HepG2 (cell line): ENCODE data around the gene CDK18. TPM values are rescaled to one million over a fixed set of nuclear protein-coding genes. Genes with fewer than 3 reads are reported as not detected.

Experiments used
- ATAC-seq: fragments of 200-7000 bp; cut with Tn5 transposase; 3 replicates; pipeline ENCODE4 v1.9.1; 2020; ENCODE audit warnings: mild to moderate bottlenecking, moderate library complexity
- BruUV-seq: library from RNA; stranded (reverse); fragments of 400-500 nt; replicated peaks from 2 replicates; lab custom pipeline; 2021; lab: Mats Ljungman, UMichigan
- CTCF ChIA-PET: fragments of 300-600 bp; formaldehyde crosslinking; extraction: SDS; loops from one replicate; lab custom pipeline; 2021; ENCODE audit warnings: low total read pairs, inconsistent platforms, low intra/inter-chr PET ratio; lab: Yijun Ruan, JAX
- POLR2A ChIA-PET: fragments of 350-600 bp; sonication (Branson Sonifier 250); formaldehyde crosslinking; loops from one replicate; lab custom pipeline; 2020; ENCODE audit warnings: antibody characterized with exemption, inconsistent platforms; lab: Yijun Ruan, JAX
- DNase-seq: peaks from one replicate; pipeline ENCODE4 v3.0.0-alpha.2; 2015; ENCODE audit warnings: low spot score
- FAIRE-seq: peaks from 3 replicates; lab custom pipeline; 2011; peaks lifted over from hg19 to GRCh38; lab: Jason Lieb, UNC
- H2AFZ ChIP-seq: one replicate; pipeline ENCODE4 v1.6.1; 2011; ENCODE audit warnings: low read length, inconsistent platforms
- H3K27ac ChIP-seq: fragments of 300-600 bp; 3 replicates; pipeline ENCODE4 v1.8.0; 2011; ENCODE audit warnings: mixed run types, mild to moderate bottlenecking, mixed read lengths, low read length, inconsistent platforms; ENCODE audit not compliant: insufficient read depth; ENCODE audit errors: extremely low read length
- H3K27me3 ChIP-seq, 2 experiments: fragments of 200-600 bp in 1 of 2; 2 replicates in 1 of 2; 3 replicates in 1 of 2; pipeline versions ENCODE4 v1.6.0 to v1.8.0; 2011; ENCODE audit warnings: low read length in 2 of 2, mild to moderate bottlenecking in 2 of 2, moderate library complexity in 2 of 2, inconsistent platforms in 1 of 2; ENCODE audit not compliant: insufficient read depth in 2 of 2, control insufficient read depth in 1 of 2
- H3K36me3 ChIP-seq, 2 experiments: fragments of 200-600 bp in 1 of 2; replicated peaks in 1 of 2; 2 replicates in 1 of 2; 3 replicates in 1 of 2; pipeline versions ENCODE4 v1.5.1 to v1.8.0; 2011; ENCODE audit warnings: low read length in 2 of 2, inconsistent platforms in 1 of 2; ENCODE audit not compliant: insufficient read depth in 2 of 2, control insufficient read depth in 1 of 2
- H3K4me1 ChIP-seq: 2 replicates; pipeline ENCODE4 v1.5.1; 2012; ENCODE audit warnings: low read length, inconsistent platforms; ENCODE audit not compliant: insufficient read depth
- H3K4me2 ChIP-seq: 2 replicates; pipeline ENCODE4 v1.6.0; 2011; ENCODE audit warnings: low read depth, low read length, inconsistent platforms
- H3K4me3 ChIP-seq, 3 experiments: fragments of 200-600 bp in 1 of 3; sonication (generic), shearing (Covaris generic) in 1 of 3; replicated peaks in 1 of 3; 2 replicates each; pipeline ENCODE4 v1.5.1; 2011 to 2016; ENCODE audit warnings: low read length in 3 of 3, inconsistent platforms in 2 of 3, low read depth in 2 of 3, mild to moderate bottlenecking in 2 of 3, control low read depth in 1 of 3, mixed read lengths in 1 of 3; ENCODE audit not compliant: insufficient read depth in 1 of 3
- H3K79me2 ChIP-seq: one replicate; pipeline ENCODE4 v1.6.1; 2011; ENCODE audit warnings: low read length, inconsistent platforms; ENCODE audit not compliant: insufficient read depth
- H3K9ac ChIP-seq: 2 replicates; pipeline ENCODE4 v1.6.0; 2011; ENCODE audit warnings: mild to moderate bottlenecking, low read depth, low read length, inconsistent platforms; ENCODE audit not compliant: insufficient read depth
- H3K9me3 ChIP-seq: 2 replicates; pipeline ENCODE4 v1.5.1; 2012; ENCODE audit warnings: mild to moderate bottlenecking, low read length
- H4K20me1 ChIP-seq: 2 replicates; pipeline ENCODE4 v1.6.0; 2011; ENCODE audit warnings: inconsistent platforms, mild to moderate bottlenecking, low read length, moderate library complexity; ENCODE audit not compliant: insufficient read depth
- CHD2 ChIP-seq: IDR thresholded peaks from 2 replicates; pipeline ENCODE4 v1.6.1; 2011; ENCODE audit warnings: low read depth, low read length, improper control_type of control experiment
- ESRRA ChIP-seq: sonication (generic); formaldehyde crosslinking; IDR thresholded peaks from 2 replicates; pipeline ENCODE4 v1.5.1; 2020; ENCODE audit warnings: mild to moderate bottlenecking, low read depth, missing genetic modification reagents
- RFXAP ChIP-seq: sonication (generic); formaldehyde crosslinking; IDR thresholded peaks from 2 replicates; pipeline ENCODE4 v1.4.0; 2020; ENCODE audit warnings: missing genetic modification reagents, borderline replicate concordance
- SSRP1 ChIP-seq: IDR thresholded peaks from 2 replicates; pipeline ENCODE4 v1.6.1; 2016; ENCODE audit warnings: control low read depth
- ZFP82 ChIP-seq: sonication (generic); formaldehyde crosslinking; IDR thresholded peaks from 2 replicates; pipeline ENCODE4 v1.5.1; 2020; ENCODE audit warnings: mild to moderate bottlenecking, missing genetic modification reagents, borderline replicate concordance
- ZNF598 ChIP-seq: sonication (generic); formaldehyde crosslinking; IDR thresholded peaks from 2 replicates; pipeline ENCODE4 v1.5.1; 2020; ENCODE audit warnings: mild to moderate bottlenecking, missing genetic modification reagents, borderline replicate concordance
- ZSCAN22 ChIP-seq: sonication (generic); formaldehyde crosslinking; IDR thresholded peaks from 2 replicates; pipeline ENCODE4 v1.4.0; 2020; ENCODE audit warnings: mild to moderate bottlenecking, missing genetic modification reagents
- WGBS: methylation state at CpG from one replicate; pipeline ENCODE4 v1.1.6; 2017; ENCODE audit warnings: low lambda C conversion rate; 5-methylcytosine and 5-hydroxymethylcytosine counted together
- in situ Hi-C: cut with HindIII; loops from 2 replicates; pipeline ENCODE4 v1.10.0; 2017; ENCODE audit warnings: low pct_unique_long_range_greater_than_20kb; ENCODE audit not compliant: extremely low pct_ligation_motif_present
- intact Hi-C: fragments of 100-400 bp; cut with micrococcal nuclease; formaldehyde crosslinking; loops from one replicate; pipeline ENCODE4 v1.10.0; 2022; ENCODE audit not compliant: unreplicated experiment
- polyA plus RNA-seq, 8 experiments: library from polyadenylated mRNA; depleted of rRNA in 3 of 8; stranded (reverse) in 7 of 8; unstranded in 1 of 8; fragments of >200 nt; fragmentation: Illumina TruSeq in 4 of 8; extraction: Trizol in 4 of 8; gene quantifications; 2 replicates each; pipeline versions ENCODE4 v1.2.1 to v1.2.3, GENCODE V29; 2011 to 2016; ENCODE audit warnings: low read depth in 4 of 8, missing spikeins in 1 of 8, mixed read lengths in 1 of 8; ENCODE audit not compliant: insufficient read depth in 1 of 8
- total RNA-seq, 5 experiments: library from RNA; depleted of rRNA; stranded (reverse); fragments of >200 nt; fragmentation: Illumina TruSeq; extraction: Trizol; gene quantifications; 2 replicates each; pipeline ENCODE4 v1.2.3, GENCODE V29; 2016; ENCODE audit warnings: low read depth in 1 of 5

The CDK18 gene
- total and polyA plus RNA-seq, 2 of the 13 experiments (the other 11 are each of a cell fraction or from before 2014, with no cell fraction given), result 6.4 to 38.8 TPM

- TF ChIP-seq ZNF598 (CRISPR knock-in tag) (no peak), CHD2 (no peak), SSRP1 (no peak), RFXAP (CRISPR knock-in tag) (no peak), ZFP82 (no peak), ESRRA (CRISPR knock-in tag) (no peak), ZSCAN22 (CRISPR knock-in tag) (no peak)
- H4K20me1 ChIP-seq, result peaks cover 2% of the 10 kb centered on the region; the same call in 1 of the 2 replicates
- BruUV-seq, result TSS peak; percentile 40
- intact Hi-C loops, result no loop called here
- FAIRE-seq, result no peak
- POLR2A ChIA-PET, result no interaction called here
- CTCF ChIA-PET, result no interaction called here
- no peaks in the 10 kb centered on the region for H3K9me3 ChIP-seq
- peaks cover 5% of the 10 kb centered on the region in 2 experiments; a peak in 3 of 5 replicates for H3K27me3 ChIP-seq
- H3K27ac ChIP-seq, result no peak overlapping the region
- 0 out of 2 replicates have a peak, but pooled peaks cover 7% of the 10 kb centered on the region for H3K4me1 ChIP-seq
- no peak overlapping the region for H3K9ac ChIP-seq
- in situ Hi-C loops, result no loop called here
- no peak overlapping the region for H3K4me3 ChIP-seq
- no peaks in the 10 kb centered on the region for H3K79me2 ChIP-seq
- DNase-seq, result no peak
- 92% methylated on average over 19 of the region's 22 CpGs for WGBS
- no peak for ATAC-seq
- H3K36me3 ChIP-seq, result no peaks in the 10 kb centered on the region; a peak in 1 of 5 replicates
- no peak overlapping the region for H2AFZ ChIP-seq
- no peak overlapping the region for H3K4me2 ChIP-seq
These were observed 27.8 kb downstream of the CDK18 start for GRCh38 chr1:205532026-205532898.
